Measurements from ENCODE around the gene CRKL.
A peak's percentile ranks its signal among the peaks of the same experiment; 100 is the strongest.

CRKL gene

GRCh38 chr22:20953668-20954500 is 36.7 kb downstream of the CRKL start:
- TF ChIP-seq CTCF (IDR thresholded peaks at IDR 0.05; ENCODE audit: low read depth, low read length), result no peak
- H3K4me3 ChIP-seq (replicated peaks in 1 of 2; ENCODE audit: low read depth in 2 of 2, low read length in 2 of 2), result no peak overlapping the region
- DNase-seq (ENCODE audit: low read depth in 2 of 2), result peak; percentile 44 to 71

DNA sequence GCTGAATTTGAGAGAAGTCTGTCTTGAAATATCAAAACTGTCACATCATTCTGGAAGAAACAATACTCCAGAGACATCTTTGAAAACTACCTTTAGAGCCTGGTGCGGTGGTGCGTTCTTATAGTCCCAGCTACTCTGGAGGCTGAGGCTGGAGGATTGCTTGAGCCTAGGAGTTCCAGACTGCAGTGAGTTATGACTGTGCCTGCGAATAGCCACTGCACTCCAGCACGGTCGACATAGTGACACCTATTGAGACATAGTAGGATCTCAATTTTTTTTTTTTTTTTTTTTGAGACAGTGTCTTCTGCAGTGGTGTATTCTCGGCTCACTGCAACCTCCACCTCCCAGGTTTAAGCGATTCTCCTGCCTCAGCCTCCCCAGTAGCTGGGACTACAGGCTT is 38.3 kb downstream of the CRKL start:
- no peak for DNase-seq (ENCODE audit: low read depth in 2 of 2)
- TF ChIP-seq CTCF (IDR thresholded peaks at IDR 0.05; ENCODE audit: low read depth, low read length), result no peak

GRCh38 chr22:20956258-20957101 is 39.3 kb downstream of the CRKL start:
- no peak for TF ChIP-seq CTCF (IDR thresholded peaks at IDR 0.05; ENCODE audit: low read depth, low read length)
- peak; percentile 20 to 22 for DNase-seq (ENCODE audit: low read depth in 2 of 2)
- peak overlapping the region; percentile 64 to 78 for H3K4me3 ChIP-seq (replicated peaks in 1 of 2; ENCODE audit: low read depth in 2 of 2, low read length in 2 of 2)

More for the DNA sequence above, 38.3 kb downstream of the CRKL start:
- no peak overlapping the region for H3K4me3 ChIP-seq (replicated peaks in 1 of 2; ENCODE audit: low read depth in 2 of 2, low read length in 2 of 2)

DNA sequence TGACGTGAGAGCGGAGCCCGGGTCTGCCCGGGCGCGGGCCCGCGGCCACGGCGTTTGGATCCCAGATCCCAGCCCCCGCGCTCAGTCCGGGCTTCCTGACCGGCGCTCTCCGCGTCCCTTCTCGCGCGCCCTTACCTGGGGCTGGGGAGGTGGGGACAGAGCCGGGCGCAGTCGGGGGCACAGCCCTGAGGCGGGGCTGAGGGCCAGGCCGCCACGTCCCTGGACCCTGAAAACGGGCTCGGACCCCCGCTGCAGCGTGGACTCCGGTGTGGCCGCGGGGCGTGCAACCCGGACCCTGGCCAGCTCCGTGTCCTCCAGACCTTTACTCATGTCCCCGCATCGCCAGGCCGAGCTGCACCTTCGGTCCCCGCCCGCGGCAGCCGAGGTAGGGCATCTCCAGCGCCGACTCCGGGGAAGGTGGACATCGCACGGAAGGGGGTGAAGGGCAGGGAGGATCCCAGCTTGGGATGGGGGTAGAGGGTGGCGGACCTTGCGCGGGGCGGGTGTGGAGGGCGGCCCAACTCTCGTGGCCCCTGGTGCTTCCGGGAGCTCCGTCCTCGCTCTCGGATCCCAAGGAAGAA is 40.0 kb downstream of the CRKL start:
- no peak for TF ChIP-seq CTCF (IDR thresholded peaks at IDR 0.05; ENCODE audit: low read depth, low read length)

GRCh38 chr22:20957683-20958431 is 40.6 kb downstream of the CRKL start:
- no peak for TF ChIP-seq CTCF (IDR thresholded peaks at IDR 0.05; ENCODE audit: low read depth, low read length)
- H3K4me3 ChIP-seq (replicated peaks in 1 of 2; ENCODE audit: low read depth in 2 of 2, low read length in 2 of 2), result peak overlapping the region; percentile 64 to 78
- DNase-seq (ENCODE audit: low read depth in 2 of 2), result no peak

More for the DNA sequence above, 40.0 kb downstream of the CRKL start:
- peak overlapping the region; percentile 64 to 78 for H3K4me3 ChIP-seq (replicated peaks in 1 of 2; ENCODE audit: low read depth in 2 of 2, low read length in 2 of 2)
- DNase-seq (ENCODE audit: low read depth in 2 of 2), result no peak
